SIG-M5 treated with dmso at 0.1 percent for 504 hours (cell line): ENCODE data around the gene TLE3.

Source experiments
- DNase-seq: peaks from one replicate; lab custom pipeline; 2025; ENCODE audit not compliant: unreplicated experiment; lab: John Stamatoyannopoulos, UW

Gene TLE3

DNA sequence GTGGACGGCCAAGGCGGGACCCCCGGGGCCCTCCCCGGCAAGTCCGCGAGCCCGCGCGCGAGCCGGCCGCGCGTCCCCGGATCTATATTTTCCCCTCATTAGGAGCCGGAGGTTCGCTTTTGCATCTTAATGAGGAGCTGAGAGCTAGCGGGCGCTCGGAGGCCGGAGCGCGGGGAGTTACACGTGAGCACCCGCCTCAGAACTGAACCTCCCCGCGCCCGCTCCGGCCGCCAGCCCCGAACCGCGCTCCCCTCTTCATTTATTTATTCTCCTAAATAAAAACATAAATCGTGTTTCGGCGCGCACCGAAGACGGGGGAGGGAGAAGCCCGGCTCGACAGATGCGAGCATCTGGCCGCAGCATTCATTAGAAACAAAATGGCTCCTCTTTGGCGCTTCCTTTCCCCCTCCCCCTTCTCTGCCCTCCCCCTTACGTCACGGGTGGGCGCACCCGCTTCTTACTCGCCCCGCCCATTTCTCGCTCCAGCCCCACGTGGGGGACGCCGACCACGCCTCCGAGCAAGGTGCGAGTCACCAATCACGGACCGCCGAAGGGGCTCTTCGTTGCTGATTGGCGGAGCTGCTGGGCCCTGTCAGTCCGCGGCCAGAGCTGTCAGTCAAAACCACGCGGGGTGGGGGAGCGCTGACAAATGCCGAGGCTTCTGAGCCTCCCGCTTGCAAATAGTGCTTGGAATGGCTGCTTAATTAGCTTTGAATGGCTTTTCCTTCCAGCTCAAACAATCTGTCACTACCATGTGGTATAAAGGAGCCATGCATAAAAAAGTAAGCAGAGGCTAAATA lies 1.6 kb upstream of the TLE3 start:
- DNase-seq: peak; percentile 95

GRCh38 chr15:70098461-70099166 lies 897 bp upstream of the TLE3 start:
- no peak for DNase-seq

- no peak for DNase-seq
Observed at GRCh38 chr15:70098153-70098460, 390 bp upstream of the TLE3 start.

DNA sequence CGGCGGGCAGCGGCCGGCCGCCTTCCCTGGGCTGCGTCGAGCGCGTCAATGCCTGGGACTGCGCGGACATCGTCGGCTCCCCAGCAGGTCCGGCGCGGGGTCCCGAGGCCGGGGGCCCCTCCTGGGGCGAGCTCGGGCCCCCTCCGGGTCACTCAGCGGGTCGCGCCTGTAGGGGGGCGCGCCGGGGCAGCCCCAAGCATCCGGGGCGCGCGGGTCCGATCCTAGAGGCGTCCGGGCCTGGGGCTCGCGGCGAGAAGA lies 725 bp downstream of the TLE3 start:
- DNase-seq: no peak

- DNase-seq: peak; percentile 18
Observed at GRCh38 chr15:70096215-70097062, 1.3 kb downstream of the TLE3 start.

DNA sequence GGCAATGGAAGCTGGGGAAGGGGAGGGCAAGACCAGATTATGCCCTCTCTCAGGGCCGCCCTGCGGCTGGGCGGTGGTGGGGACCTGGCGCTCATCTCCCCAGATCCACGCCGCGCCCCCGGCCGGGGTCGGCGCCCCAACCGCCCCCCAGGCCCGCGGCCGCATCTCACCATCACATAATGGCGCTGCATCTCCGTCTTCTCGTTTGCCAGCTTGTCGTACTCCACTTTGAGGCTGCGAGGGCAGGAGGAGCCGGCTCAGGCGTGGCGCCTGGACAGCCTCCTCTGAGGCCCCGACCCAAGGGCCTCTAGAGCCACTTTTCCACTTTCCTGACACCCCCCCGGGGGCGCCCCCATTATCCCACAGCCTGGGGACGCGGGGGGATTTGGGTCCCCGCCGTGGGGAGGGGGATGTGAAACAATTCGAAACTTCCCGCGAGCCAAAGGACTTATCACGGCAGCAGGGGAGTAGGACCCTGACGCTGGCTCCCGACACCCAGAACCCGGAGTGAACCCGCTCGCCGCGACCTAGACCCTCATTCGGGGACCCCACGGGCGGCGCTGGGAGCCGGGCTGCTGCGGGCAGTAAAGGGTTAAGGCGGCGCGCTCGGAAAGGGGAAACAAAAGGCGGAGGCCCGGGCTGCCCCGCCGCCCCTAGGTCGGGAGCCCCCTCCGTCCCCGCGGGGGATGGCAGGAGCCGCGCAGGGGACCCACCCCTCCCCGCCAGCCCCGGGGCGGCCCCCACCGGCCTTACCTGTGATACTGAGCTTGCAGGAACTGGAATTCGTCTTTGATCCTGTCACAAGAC lies 2.1 kb downstream of the TLE3 start:
- DNase-seq: peak; percentile 21

- DNase-seq: no peak
Observed at GRCh38 chr15:70094690-70095311, 2.9 kb downstream of the TLE3 start.

DNA sequence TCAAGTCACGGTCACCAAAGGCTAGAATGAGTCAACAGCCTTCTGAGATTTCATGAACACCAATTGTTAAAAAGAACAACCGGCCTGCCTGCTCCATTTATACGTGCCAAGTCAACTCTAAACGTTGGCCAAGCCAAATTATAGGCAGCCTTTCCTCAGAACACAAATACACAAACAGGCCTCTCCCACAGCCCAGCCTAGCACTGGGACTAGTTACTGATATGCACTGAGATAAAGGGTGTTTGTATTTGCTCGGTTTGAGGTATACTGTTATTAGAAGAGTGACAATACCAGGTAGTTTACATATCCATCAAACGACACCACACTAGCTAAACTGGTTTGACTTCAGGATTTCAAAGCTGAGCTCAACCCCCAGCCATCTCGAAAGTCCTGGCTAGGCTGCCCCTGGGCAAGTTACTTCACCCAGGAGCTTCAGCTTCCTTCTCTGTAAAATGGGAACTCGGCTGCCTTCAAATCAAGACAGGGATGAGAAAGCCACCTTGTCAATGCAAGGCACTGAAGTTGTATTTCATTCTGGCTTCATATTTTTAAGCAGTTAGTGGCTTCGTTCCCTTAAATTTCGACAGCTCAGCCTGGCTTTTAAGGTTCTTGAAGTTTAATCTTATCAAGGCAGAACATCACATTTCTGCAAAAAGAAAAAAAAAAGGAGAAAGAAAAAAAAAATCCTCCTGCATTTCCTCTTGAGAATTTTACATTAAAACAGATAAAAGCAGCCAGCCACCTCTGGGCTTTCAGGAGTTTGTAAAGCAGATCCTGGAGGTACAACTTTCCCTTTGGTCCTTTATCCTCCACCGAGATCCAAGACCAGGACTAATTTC lies 4.0 kb downstream of the TLE3 start:
- DNase-seq: peak; percentile 69

- DNase-seq: no peak
Observed at GRCh38 chr15:70093070-70093469, 4.6 kb downstream of the TLE3 start.

DNA sequence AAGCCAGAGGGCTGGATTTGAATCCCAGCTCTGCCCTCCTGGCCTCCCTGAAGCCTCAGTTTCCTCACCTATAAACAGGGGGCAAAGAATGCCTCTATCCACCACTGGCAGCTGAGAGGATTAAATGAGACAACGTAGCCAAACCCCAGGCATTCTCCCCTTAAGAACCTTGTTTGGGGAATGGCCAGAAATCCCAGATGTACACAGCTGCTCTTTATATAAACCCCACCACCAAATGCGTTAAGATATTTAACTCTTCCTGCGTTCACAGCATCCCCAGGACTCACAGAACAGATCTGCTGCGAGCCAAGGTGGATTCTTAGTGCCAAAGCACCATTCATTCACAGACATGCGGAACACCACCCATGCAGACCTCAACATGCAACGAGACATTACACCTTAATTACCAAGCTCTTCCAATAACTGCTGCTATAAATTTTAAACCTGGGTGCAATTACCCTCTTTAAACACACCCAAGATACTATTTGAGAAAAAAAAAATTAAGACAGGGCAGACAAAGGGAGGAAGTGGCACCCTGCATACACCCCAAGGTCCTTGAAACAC lies 5.2 kb downstream of the TLE3 start:
- DNase-seq: no peak

GRCh38 chr15:70091726-70092463 lies 5.8 kb downstream of the TLE3 start:
- DNase-seq: no peak

GRCh38 chr15:70090436-70091296 lies 7.1 kb downstream of the TLE3 start:
- no peak for DNase-seq

DNA sequence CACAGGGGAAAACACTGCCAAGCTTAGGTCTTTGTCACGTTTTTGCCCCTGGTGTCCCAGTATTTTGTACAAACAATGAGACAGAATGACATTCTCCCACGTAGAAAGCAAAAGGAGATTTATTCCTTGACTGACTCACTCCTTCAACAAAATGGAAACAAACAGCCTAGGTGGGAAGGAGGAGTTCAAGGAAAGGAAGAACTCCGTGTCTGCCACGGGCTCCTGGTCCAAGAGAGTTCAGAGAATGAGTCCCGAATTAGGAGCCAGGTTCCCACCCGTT lies 8.1 kb downstream of the TLE3 start:
- no peak for DNase-seq

- no peak for DNase-seq
Observed at GRCh38 chr15:70088887-70089691, 8.6 kb downstream of the TLE3 start.

GRCh38 chr15:70088455-70088854 lies 9.3 kb downstream of the TLE3 start:
- no peak for DNase-seq

DNA sequence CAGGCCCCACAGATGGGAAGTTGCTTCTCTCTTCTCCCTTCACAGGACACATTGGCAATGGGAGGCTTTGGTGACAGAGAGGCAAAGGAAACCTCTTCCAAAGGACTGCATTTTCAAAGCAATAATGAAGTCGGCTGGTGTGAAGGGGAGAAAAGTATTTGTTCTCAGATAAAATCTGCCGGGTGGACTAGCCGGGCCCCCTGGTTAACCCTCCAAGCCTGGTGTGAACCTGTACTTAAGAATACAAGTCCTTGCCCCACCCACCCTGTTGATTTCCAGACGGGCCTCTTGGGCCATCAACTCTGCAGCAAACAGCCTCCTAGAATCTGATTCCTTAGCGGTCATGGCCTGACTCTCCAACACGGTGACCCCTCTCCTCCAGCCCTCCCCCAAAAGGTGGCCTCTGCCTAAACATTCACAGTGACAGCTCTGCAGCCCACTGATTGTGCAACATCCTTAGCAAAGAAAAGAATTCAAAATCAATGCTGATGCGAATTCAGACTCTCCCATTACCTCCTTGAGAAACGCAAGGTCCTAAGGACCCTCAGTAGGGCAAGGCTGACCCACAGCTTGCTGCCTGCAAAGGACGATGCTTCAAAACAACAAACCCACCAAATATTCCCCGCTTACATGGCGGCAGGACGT lies 9.9 kb downstream of the TLE3 start:
- DNase-seq: no peak

DNA sequence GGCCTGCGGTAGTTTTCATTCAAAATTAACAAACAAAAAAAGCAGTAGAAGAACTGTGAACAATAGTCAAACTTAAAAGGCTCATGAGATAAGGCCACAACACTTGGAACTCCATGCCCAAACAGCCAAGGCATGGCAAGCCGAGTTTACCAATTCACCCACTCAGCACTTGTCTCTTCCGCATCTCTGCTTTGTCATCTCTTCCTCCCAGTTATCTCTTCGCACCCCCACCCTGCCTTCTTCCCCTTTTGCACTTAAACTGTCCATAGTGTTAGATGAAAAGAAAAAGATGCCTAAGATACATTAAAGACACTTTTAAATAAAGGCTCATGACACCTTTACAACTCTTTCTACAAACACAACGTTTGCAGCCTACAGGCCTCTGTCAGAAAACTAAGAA lies 11.1 kb downstream of the TLE3 start:
- DNase-seq: peak; percentile 20
